Measurements from ENCODE around the gene HDHD5. TPM values are rescaled to one million over a fixed set of nuclear protein-coding genes. Genes with fewer than 3 reads are reported as not detected.
A peak's percentile ranks its signal among the peaks of the same experiment; 100 is the strongest.

The HDHD5 gene
- total RNA-seq, 6 experiments from 2014 or later, result 15.3 to 23.5 (median 16.8) TPM

GRCh38 chr22:17162731-17163130 lies 3.7 kb upstream of the HDHD5 start:
- Mint-ChIP-seq H3K36me3 (ENCODE audit: low read depth) (no peaks in the 10 kb centered on the region; the same call in 1 of the 2 replicates), H3K9me3 (no peaks in the 10 kb centered on the region), H3K4me3 (no peak overlapping the region), H3K4me1 (ENCODE audit: low read depth) (peaks cover 5% of the 10 kb centered on the region), H3K27ac (no peak overlapping the region), H3K27me3 (ENCODE audit: insufficient read depth) (peaks cover 7% of the 10 kb centered on the region)
- TF ChIP-seq CTCF (IDR thresholded peaks at IDR 0.05), result no peak
- no peak for DNase-seq

- TF ChIP-seq CTCF (IDR thresholded peaks at IDR 0.05), result no peak
- Mint-ChIP-seq H3K9me3 (no peaks in the 10 kb centered on the region), H3K27ac (no peak overlapping the region), H3K36me3 (ENCODE audit: low read depth) (no peaks in the 10 kb centered on the region; the same call in 1 of the 2 replicates), H3K27me3 (ENCODE audit: insufficient read depth) (peaks cover 4% of the 10 kb centered on the region), H3K4me1 (ENCODE audit: low read depth) (peaks cover 5% of the 10 kb centered on the region), H3K4me3 (no peak overlapping the region)
- no peak for DNase-seq
Measured at GRCh38 chr22:17161991-17162390, 2.9 kb upstream of the HDHD5 start.

- Mint-ChIP-seq H3K27ac (peak overlapping the region; percentile 45; the same call in 1 of the 2 replicates), H3K36me3 (ENCODE audit: low read depth) (peaks cover 6% of the 10 kb centered on the region; the same call in 1 of the 2 replicates), H3K4me1 (ENCODE audit: low read depth) (peaks cover 18% of the 10 kb centered on the region), H3K9me3 (no peaks in the 10 kb centered on the region), H3K27me3 (ENCODE audit: insufficient read depth) (peaks cover 4% of the 10 kb centered on the region), H3K4me3 (peak overlapping the region; percentile 85)
- no peak for TF ChIP-seq CTCF (IDR thresholded peaks at IDR 0.05)
- DNase-seq, result no peak
Measured at GRCh38 chr22:17159504-17159951, 451 bp upstream of the HDHD5 start.

- Mint-ChIP-seq H3K36me3 (ENCODE audit: low read depth) (peaks cover 6% of the 10 kb centered on the region; the same call in 1 of the 2 replicates), H3K4me3 (peak overlapping the region; percentile 88), H3K27ac (peak overlapping the region; percentile 84), H3K27me3 (ENCODE audit: insufficient read depth) (no peaks in the 10 kb centered on the region; the same call in none of the 2 replicates), H3K9me3 (no peaks in the 10 kb centered on the region), H3K4me1 (ENCODE audit: low read depth) (peaks cover 18% of the 10 kb centered on the region)
- DNase-seq, result no peak
- TF ChIP-seq CTCF (IDR thresholded peaks at IDR 0.05), result no peak
Measured at GRCh38 chr22:17158176-17158567, 905 bp downstream of the HDHD5 start.

GRCh38 chr22:17157714-17158113 lies 1.4 kb downstream of the HDHD5 start:
- Mint-ChIP-seq H3K27ac (no peak overlapping the region), H3K36me3 (ENCODE audit: low read depth) (peaks cover 6% of the 10 kb centered on the region; the same call in 1 of the 2 replicates), H3K4me1 (ENCODE audit: low read depth) (peaks cover 18% of the 10 kb centered on the region), H3K9me3 (no peaks in the 10 kb centered on the region), H3K27me3 (ENCODE audit: insufficient read depth) (no peaks in the 10 kb centered on the region; the same call in none of the 2 replicates), H3K4me3 (peak overlapping the region; percentile 88)
- DNase-seq, result no peak
- TF ChIP-seq CTCF (IDR thresholded peaks at IDR 0.05), result no peak

Data from HFFc6 (cell line).